C4-2B (cell line): ENCODE measurements around the gene SLC2A9.

ENCODE experiments used
- H3K27ac ChIP-seq: fragments of 450-650 bp; 2 replicates; pipeline ENCODE4 v1.5.1; 2017
- CTCF ChIP-seq: fragments of 450-650 bp; conservative IDR thresholded peaks from 2 replicates; pipeline ENCODE4 v1.5.1; 2017; ENCODE audit warnings: mild to moderate bottlenecking
- ZFX ChIP-seq: fragments of 450-650 bp; IDR thresholded peaks from 2 replicates; pipeline ENCODE4 v1.6.1; 2017

The SLC2A9 gene

GRCh38 chr4:9968472-9968871 lies 52.8 kb downstream of the SLC2A9 start:
- no peak overlapping the region for H3K27ac ChIP-seq
- TF ChIP-seq CTCF (no peak), ZFX (no peak)

DNA sequence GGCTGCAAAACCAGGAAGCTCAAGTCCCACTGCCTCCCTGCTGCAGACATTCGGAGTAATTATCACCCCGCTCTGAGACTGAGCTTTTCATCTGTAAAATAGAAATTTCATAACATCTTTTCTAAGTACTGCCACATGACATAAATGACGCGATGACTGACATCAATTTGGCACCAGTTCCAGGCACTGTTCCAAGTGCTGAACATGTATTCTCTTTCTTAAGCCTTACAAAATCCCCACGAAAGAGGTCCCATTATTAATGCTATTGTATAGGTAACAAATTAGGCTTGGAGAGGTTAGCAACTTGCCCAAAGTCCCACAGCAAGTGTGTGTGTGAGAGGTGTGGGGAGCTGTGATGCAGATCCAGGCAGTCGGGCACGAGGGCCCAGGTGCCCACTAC lies 56.4 kb downstream of the SLC2A9 start:
- no peak for TF ChIP-seq CTCF
- no peak for TF ChIP-seq ZFX
- H3K27ac ChIP-seq: no peak overlapping the region

DNA sequence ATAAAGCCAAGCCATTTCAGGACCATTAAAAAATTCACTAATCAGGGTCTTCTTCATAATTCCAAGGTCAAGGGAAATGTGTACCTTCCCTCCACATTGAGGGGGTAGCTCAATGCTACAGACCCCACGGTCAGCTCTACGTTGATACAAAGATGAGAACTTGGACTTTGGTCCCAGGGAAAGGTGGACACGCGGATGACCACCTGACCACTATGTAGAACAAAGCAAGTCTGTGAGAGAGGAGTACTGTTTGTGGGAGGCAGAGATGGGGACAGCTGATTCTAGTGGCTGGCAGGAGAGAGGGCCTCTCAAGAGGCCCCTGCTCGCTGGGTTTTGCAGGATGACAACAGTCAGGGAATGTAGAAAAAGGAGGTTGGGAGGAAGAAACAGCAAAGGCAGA lies 58.0 kb downstream of the SLC2A9 start:
- no peak overlapping the region for H3K27ac ChIP-seq
- no peak for TF ChIP-seq CTCF
- TF ChIP-seq ZFX: no peak

DNA sequence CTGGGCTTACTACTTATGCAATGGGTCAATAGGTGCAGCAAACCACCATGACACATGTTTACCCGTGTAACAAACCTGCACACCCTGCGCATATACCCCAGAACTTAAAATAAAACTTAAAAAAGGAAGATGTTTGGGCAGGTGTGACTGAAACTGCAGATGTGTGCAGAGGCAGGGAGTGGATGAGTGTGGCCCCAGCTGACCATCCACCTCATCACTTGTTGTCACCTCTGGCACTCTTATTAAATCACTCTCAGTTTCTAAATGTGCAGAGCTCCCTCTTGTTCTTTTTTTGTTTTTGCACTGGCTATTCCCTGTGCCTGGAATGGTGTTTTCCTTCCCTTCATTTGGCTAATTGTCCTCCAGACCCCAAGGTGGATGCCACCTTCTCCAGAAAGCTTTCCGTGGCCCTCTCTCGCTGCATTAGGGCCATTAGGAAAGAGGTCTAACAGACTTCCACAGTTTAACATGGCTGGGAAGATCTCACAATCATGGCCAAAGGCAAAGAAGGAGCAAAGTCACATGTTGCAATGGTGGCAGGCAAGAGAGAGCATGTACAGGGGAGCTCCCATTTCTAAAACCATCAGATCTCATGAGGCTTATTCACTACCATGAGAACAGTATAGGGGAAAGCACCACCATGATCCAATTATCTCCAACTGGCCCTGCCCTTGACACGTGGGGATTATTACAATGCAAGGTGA lies 58.5 kb downstream of the SLC2A9 start:
- TF ChIP-seq ZFX: no peak
- no peak overlapping the region for H3K27ac ChIP-seq

DNA sequence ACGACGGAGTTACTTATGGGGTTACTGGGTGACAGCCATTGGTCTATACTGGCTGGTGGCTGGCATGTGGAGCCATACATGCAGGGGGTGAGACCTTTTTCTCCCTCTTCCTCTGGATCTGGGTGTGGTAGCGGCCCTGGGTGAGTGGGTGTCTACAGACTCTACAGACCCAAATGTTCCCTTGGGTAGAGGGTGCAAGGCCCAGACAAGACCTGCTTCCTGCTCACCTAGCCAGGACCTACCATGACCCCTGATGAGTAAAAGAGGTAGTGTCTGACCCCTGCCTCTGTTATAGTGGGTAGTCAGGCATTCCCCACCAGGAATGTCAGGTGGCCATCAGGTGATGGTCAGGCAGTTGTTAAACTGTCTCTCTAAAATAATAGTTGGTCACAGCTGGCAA lies 66.8 kb downstream of the SLC2A9 start:
- no peak overlapping the region for H3K27ac ChIP-seq
- TF ChIP-seq ZFX: no peak
- no peak for TF ChIP-seq CTCF

DNA sequence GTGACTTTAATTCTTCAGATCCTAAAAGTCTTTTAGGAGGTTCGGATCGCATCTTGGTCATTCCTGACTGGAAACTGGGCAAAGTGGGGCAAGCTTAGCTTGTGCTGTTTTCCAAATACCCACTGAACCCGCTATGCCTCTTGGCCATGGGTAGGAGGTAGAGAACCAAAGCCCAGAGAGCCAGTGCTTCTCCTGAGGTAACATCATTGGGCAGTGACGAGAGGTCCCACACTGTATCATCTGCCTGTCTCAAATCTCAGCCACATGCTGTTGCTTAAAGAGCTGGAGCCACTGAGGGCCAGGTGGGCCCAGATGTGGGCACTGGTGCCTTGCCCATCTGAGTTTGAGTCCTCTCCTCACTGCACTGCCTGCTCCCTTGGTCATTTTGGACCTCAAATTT lies 68.2 kb downstream of the SLC2A9 start:
- TF ChIP-seq ZFX (no peak), CTCF (no peak)
- no peak overlapping the region for H3K27ac ChIP-seq

DNA sequence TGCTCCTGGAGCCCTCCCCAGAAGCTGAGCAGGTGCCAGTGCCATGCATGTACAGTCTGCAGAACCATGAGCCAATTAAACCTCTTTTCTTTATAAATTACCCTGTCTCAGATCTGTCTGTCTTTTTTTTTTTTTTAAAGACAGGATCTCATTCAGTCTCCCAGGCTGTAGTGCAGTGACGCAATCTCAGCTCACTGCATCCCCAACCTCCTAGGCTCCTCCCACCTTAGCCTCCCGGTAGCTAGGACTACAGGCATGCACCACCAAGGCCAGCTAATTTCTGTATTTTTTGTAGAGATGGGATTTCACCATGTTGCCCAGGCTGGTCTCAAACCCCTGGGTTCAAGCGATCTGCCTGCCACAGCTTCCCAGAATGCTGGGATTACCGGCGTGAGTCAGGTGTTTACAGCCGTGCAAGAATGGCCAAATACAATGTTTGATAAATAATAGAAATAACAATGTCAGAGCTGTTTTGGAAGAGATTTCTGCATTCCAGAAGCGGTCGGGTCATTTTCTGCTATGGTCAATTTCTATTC lies 68.8 kb downstream of the SLC2A9 start:
- H3K27ac ChIP-seq: no peak overlapping the region
- no peak for TF ChIP-seq CTCF
- no peak for TF ChIP-seq ZFX

- H3K27ac ChIP-seq: no peak overlapping the region
- TF ChIP-seq CTCF (no peak), ZFX (no peak)
Observed at GRCh38 chr4:9949573-9949972, 71.7 kb downstream of the SLC2A9 start.
